Endodermal cell (in vitro differentiated cells): ENCODE results near the gene THYN1. TPM values are rescaled to one million over a fixed set of nuclear protein-coding genes. Genes with fewer than 3 reads are reported as not detected.

ENCODE experiments used
- DNase-seq: peaks from one replicate; pipeline ENCODE4 v3.0.0-alpha.2; 2017
- H3K27ac ChIP-seq: 2 replicates; pipeline ENCODE4 v1.5.1; 2013; ENCODE audit warnings: mild to moderate bottlenecking, low read depth, low read length, moderate library complexity
- H3K27me3 ChIP-seq: 2 replicates; pipeline ENCODE4 v1.6.1; 2013; ENCODE audit warnings: mild to moderate bottlenecking, low read length, moderate library complexity; ENCODE audit not compliant: insufficient read depth, control insufficient read depth, poor library complexity, severe bottlenecking
- H3K36me3 ChIP-seq: 2 replicates; pipeline ENCODE4 v1.7.0; 2013; ENCODE audit warnings: mild to moderate bottlenecking, low read length, moderate library complexity; ENCODE audit not compliant: control insufficient read depth, insufficient read depth
- H3K4me1 ChIP-seq: one replicate; pipeline ENCODE4 v1.7.0; 2013; ENCODE audit warnings: low read length; ENCODE audit not compliant: control insufficient read depth, insufficient read depth
- H3K4me3 ChIP-seq: 2 replicates; pipeline ENCODE4 v1.5.1; 2013; ENCODE audit warnings: mild to moderate bottlenecking, low read length, moderate library complexity
- H3K9ac ChIP-seq: 2 replicates; pipeline ENCODE4 v1.6.1; 2013; ENCODE audit warnings: mild to moderate bottlenecking, low read length, moderate library complexity; ENCODE audit not compliant: poor library complexity, severe bottlenecking; ENCODE audit errors: extremely low read depth
- H3K9me3 ChIP-seq: 2 replicates; pipeline ENCODE4 v1.6.1; 2013; ENCODE audit warnings: mild to moderate bottlenecking, low read length, moderate library complexity; ENCODE audit not compliant: control insufficient read depth
- H3K27ac Mint-ChIP-seq: 2 replicates; pipeline ENCODE4 v1.8.0; 2020; ENCODE audit warnings: mixed read lengths
- H3K27me3 Mint-ChIP-seq: 2 replicates; pipeline ENCODE4 v1.8.0; 2021; ENCODE audit warnings: mild to moderate bottlenecking, mixed read lengths; ENCODE audit not compliant: insufficient read depth
- H3K36me3 Mint-ChIP-seq: 2 replicates; pipeline ENCODE4 v1.8.0; 2020; ENCODE audit warnings: low read depth, mixed read lengths
- H3K4me1 Mint-ChIP-seq: 2 replicates; pipeline ENCODE4 v1.8.0; 2020; ENCODE audit warnings: mixed read lengths
- H3K4me3 Mint-ChIP-seq: 2 replicates; pipeline ENCODE4 v1.8.0; 2020; ENCODE audit warnings: mild to moderate bottlenecking, moderate library complexity, mixed read lengths
- H3K9me3 Mint-ChIP-seq: 2 replicates; pipeline ENCODE4 v1.8.0; 2020; ENCODE audit warnings: mild to moderate bottlenecking, mixed read lengths
- WGBS, 2 experiments: methylation state at CpG; one replicate each; pipeline versions ENCODE4 v1.1.5 to v1.1.7; 2013; ENCODE audit warnings: missing lambda C conversion rate in 2 of 2, mixed read lengths in 1 of 2; ENCODE audit not compliant: insufficient coverage in 1 of 2, insufficient read length in 1 of 2; 5-methylcytosine and 5-hydroxymethylcytosine counted together
- total RNA-seq, 2 donors: library from RNA; stranded (reverse); fragmentation: NEBNext Ultra II Directional in 1 of 2; extraction: Animal tissue kit (Norgen Biotek cat#: 25700) in 1 of 2; gene quantifications; 2 replicates in 1 of 2; 3 replicates in 1 of 2; pipeline ENCODE4 v1.2.1, GENCODE V29; 2021
- TF ChIP-seq, protein P1 (sequence below): fragments of 200-600 bp; sonication (generic); conservative IDR thresholded peaks from 2 replicates; pipeline ENCODE4 v1.5.0; 2021; ENCODE audit warnings: antibody characterized with exemption, mild to moderate bottlenecking

Gene THYN1
- total RNA-seq, 2 donors from 2014 or later = 61.3 to 81.6 TPM

DNA sequence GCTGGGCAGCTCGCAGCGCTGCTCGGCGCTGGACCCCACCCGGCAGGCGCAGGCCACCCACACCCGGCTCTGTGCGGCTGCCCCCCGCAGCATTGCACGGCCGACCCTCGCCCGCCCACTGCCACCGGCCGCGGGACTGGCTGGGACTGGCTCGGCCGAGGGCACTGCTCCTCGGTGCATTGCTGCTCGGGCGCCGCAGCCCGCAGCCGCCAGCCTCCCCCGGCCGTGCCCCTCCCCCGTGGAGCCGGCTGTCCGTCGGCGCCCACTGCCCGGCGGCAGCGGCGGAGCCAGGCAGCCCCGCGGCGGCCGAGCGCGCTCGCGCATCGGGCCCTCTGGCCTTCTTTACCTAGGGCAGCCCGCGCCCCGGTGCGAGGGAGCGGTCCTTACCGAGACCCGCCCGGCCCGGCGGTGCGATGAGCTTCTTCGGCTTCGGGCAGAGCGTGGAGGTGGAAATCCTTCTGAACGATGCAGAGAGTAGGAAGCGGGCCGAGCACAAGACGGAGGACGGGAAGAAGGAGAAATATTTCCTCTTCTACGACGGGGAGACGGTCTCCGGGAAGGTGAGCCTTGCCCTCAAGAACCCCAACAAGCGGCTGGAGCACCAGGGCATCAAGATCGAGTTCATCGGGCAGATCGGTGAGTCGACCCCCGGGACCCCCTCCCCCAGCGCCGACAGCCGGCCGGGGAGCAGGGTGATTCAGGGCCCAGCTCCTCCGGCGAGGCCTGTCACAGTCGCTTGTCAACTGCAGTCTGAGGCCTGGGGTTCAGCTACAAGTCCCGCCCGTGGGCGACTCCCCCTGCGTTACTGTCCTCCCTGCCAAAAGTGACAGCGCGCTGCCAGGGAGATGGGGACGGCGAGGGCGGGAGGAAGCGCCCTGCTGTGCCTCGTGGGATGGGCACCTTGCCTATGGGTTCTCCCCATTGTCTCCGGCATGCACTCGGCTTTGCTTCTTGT lies 28.2 kb downstream of the THYN1 start:
- Histone ChIP-seq H3K9ac (peak overlapping the region; percentile 61), H3K27me3 (no peaks in the 10 kb centered on the region), H3K36me3 (peaks cover 11% of the 10 kb centered on the region), H3K4me1 (peaks cover 12% of the 10 kb centered on the region), H3K27ac (no peak overlapping the region), H3K4me3 (peak overlapping the region; percentile 93), H3K9me3 (no peaks in the 10 kb centered on the region)
- WGBS, 2 experiments = 0 to 1% methylated on average over 17 to 93 of the region's 93 CpGs
- Mint-ChIP-seq H3K4me3 (peak overlapping the region; percentile 72), H3K9me3 (no peaks in the 10 kb centered on the region), H3K27ac (no peak overlapping the region), H3K27me3 (no peaks in the 10 kb centered on the region), H3K4me1 (peaks cover 15% of the 10 kb centered on the region), H3K36me3 (peaks cover 10% of the 10 kb centered on the region)
- TF ChIP-seq, protein P1, sequence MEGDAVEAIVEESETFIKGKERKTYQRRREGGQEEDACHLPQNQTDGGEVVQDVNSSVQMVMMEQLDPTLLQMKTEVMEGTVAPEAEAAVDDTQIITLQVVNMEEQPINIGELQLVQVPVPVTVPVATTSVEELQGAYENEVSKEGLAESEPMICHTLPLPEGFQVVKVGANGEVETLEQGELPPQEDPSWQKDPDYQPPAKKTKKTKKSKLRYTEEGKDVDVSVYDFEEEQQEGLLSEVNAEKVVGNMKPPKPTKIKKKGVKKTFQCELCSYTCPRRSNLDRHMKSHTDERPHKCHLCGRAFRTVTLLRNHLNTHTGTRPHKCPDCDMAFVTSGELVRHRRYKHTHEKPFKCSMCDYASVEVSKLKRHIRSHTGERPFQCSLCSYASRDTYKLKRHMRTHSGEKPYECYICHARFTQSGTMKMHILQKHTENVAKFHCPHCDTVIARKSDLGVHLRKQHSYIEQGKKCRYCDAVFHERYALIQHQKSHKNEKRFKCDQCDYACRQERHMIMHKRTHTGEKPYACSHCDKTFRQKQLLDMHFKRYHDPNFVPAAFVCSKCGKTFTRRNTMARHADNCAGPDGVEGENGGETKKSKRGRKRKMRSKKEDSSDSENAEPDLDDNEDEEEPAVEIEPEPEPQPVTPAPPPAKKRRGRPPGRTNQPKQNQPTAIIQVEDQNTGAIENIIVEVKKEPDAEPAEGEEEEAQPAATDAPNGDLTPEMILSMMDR = no peak
- DNase-seq = peak; percentile 69

DNA sequence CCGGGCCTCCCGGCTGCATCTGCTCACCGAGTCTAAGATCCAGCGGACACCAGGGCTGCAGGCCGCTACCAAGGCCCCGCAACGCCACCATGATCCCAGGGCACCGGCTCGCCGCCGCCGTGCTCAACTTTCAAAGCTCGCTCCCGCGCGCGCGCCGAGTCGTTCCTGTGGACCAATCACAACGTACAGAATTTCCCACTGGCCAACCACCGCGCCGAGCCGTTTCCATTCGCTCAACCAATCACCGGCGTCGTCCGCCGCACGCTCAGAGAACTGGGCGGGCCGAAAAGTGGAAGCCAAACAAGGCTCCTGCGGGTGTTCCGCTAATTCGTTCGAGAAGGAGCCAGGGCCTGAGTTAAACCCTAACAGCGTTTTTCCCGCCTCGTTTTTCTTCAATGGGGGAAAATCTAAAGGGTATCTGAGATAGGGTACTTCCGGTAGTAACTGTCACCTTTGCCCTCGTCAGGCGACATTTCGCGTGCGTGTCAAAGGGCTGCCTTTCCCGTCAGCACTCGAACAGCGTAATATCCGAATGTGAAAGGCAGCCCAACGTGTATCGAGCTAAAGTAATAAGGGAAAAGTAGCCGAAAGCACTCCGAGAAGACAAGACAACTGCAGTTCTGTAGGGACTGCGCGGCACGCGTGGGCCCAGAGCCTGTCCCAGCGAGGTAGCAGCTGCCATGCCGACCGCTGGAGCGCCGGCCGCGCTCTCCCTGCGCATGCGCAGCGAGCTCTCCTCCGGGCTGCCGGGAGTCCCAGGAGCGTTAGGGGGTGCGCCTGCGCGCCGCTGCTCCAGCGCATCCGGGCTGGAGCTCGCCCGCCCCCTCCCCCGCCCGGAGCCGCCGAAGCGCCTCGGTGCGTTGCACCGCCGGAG lies 29.1 kb downstream of the THYN1 start, which contains the start of the genes NCAPD3 and VPS26B:
Gene NCAPD3, minus strand, starts transcription at position 132 of the 874 bp plus-strand sequence. Its CDS starts 41 bp downstream, at position 91.
Gene VPS26B, plus strand, starts transcription at position 836 of the 874 bp plus-strand sequence. CDS start 452 bp downstream, outside the sequence.
- peak within 1 kb of the TSS; percentile 93 for H3K4me3 ChIP-seq
- peak within 1 kb of the TSS; percentile 72 for H3K4me3 Mint-ChIP-seq
- peaks cover 16% of the 10 kb centered on the region for H3K36me3 ChIP-seq
- H3K36me3 Mint-ChIP-seq = peaks cover 14% of the 10 kb centered on the region
- H3K27me3 ChIP-seq = no peaks in the 10 kb centered on the region
- peak within 1 kb of the TSS; percentile 61 for H3K9ac ChIP-seq
- no peaks in the 10 kb centered on the region for H3K9me3 Mint-ChIP-seq
- peaks cover 12% of the 10 kb centered on the region for H3K4me1 ChIP-seq
- TF ChIP-seq, protein P1 = no peak
- DNase-seq = peak; percentile 99
- no peaks in the 10 kb centered on the region for H3K27me3 Mint-ChIP-seq
- H3K9me3 ChIP-seq = no peaks in the 10 kb centered on the region
- 0% methylated on average over 41 to 89 of the region's 89 CpGs for WGBS, 2 experiments
- H3K27ac Mint-ChIP-seq = peak within 1 kb of the TSS; percentile 89
- H3K27ac ChIP-seq = peak within 1 kb of the TSS; percentile 76
- peaks cover 14% of the 10 kb centered on the region for H3K4me1 Mint-ChIP-seq

DNA sequence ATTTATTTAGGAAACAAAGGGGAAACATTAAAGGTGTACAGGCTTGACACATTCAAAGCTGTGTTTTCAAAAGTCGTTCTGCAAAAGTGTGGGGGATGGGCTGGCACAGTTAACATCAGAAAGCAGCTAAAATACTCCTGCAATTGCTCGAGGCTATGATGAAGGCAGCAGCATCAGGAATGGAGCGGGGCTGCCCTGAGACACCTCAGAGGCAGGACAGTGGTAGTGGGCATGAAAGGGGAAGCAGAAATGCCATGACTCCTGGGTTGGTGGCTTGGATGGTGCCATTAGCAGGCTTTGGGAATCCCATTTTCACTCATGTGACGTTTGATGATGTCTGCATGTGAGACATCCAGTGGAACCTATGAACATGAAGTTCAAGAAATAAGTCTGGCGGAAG lies 30.0 kb downstream of the THYN1 start:
- TF ChIP-seq, protein P1 = no peak
- peaks cover 14% of the 10 kb centered on the region for H3K4me1 Mint-ChIP-seq
- peaks cover 22% of the 10 kb centered on the region for H3K36me3 Mint-ChIP-seq
- peak overlapping the region; percentile 19 for H3K27ac Mint-ChIP-seq
- Histone ChIP-seq H3K9ac (peak overlapping the region; percentile 56), H3K27me3 (no peaks in the 10 kb centered on the region), H3K4me3 (peak overlapping the region; percentile 93), H3K27ac (no peak overlapping the region), H3K9me3 (no peaks in the 10 kb centered on the region), H3K4me1 (peaks cover 12% of the 10 kb centered on the region), H3K36me3 (peaks cover 20% of the 10 kb centered on the region)
- H3K27me3 Mint-ChIP-seq = no peaks in the 10 kb centered on the region
- no peaks in the 10 kb centered on the region for H3K9me3 Mint-ChIP-seq
- DNase-seq = no peak
- peak overlapping the region; percentile 72 for H3K4me3 Mint-ChIP-seq
- WGBS, 2 experiments = 4 to 8% methylated on average over 4 to 5 of the region's 5 CpGs
